HG03558 (cell line): ENCODE data around the gene HSPA1B.
"Not testable (repeated sequence)": the region's sequence is repeated elsewhere in the genome, so short reads cannot be mapped to it uniquely, and the experiment has no call there.

Source experiments
- ATAC-seq: cut with Tn5 transposase; IDR thresholded peaks from one replicate; pipeline ENCODE4 v1.9.1; 2021; ENCODE audit warnings: moderate number of reproducible peaks; ENCODE audit not compliant: unreplicated experiment; ENCODE audit errors: extremely low read depth

The HSPA1B gene

GRCh38 chr6:31827286-31828079 is at the start of gene HSPA1B:
Gene HSPA1B, plus strand, starts transcription at chr6:31827738. Its CDS starts 213 bp downstream, at chr6:31827951.
- peak; percentile 30 for ATAC-seq

GRCh38 chr6:31778193-31778592 is 49.3 kb upstream of the HSPA1B start:
- no peak for ATAC-seq

GRCh38 chr6:31778999-31779885 is 48.3 kb upstream of the HSPA1B start:
- ATAC-seq = no peak

GRCh38 chr6:31779908-31780307 is 47.6 kb upstream of the HSPA1B start:
- ATAC-seq = no peak

- no peak for ATAC-seq
Observed at GRCh38 chr6:31780507-31781243, 46.9 kb upstream of the HSPA1B start.

- no peak for ATAC-seq
Observed at GRCh38 chr6:31781244-31782125, 46.1 kb upstream of the HSPA1B start.

- no peak for ATAC-seq
Observed at GRCh38 chr6:31782126-31782855, 45.2 kb upstream of the HSPA1B start.

- ATAC-seq = no peak
Observed at GRCh38 chr6:31784098-31784925, 43.2 kb upstream of the HSPA1B start.

- ATAC-seq = no peak
Observed at GRCh38 chr6:31785475-31785874, 42.1 kb upstream of the HSPA1B start.

- no peak for ATAC-seq
Observed at GRCh38 chr6:31791324-31792089, 36.0 kb upstream of the HSPA1B start.

- ATAC-seq = no peak
Observed at GRCh38 chr6:31792090-31792374, 35.5 kb upstream of the HSPA1B start.

- no peak for ATAC-seq
Observed at GRCh38 chr6:31792761-31793171, 34.8 kb upstream of the HSPA1B start.

- ATAC-seq = not testable (repeated sequence)
Observed at GRCh38 chr6:31793927-31794245, 33.7 kb upstream of the HSPA1B start.

GRCh38 chr6:31794294-31794865 is 33.2 kb upstream of the HSPA1B start:
- no peak for ATAC-seq

- ATAC-seq = no peak
Observed at GRCh38 chr6:31794866-31795615, 32.5 kb upstream of the HSPA1B start.

GRCh38 chr6:31795616-31796298 is 31.8 kb upstream of the HSPA1B start, which contains the start of gene VARS1:
Gene VARS1, minus strand, starts transcription at chr6:31795752. Its CDS starts 535 bp downstream, at chr6:31795217.
- ATAC-seq = peak; percentile 55
